ENCODE measurements around the gene ESAM.
"Not testable (repeated sequence)": the region's sequence is repeated elsewhere in the genome, so short reads cannot be mapped to it uniquely, and the experiment has no call there.

ESAM gene

DNA sequence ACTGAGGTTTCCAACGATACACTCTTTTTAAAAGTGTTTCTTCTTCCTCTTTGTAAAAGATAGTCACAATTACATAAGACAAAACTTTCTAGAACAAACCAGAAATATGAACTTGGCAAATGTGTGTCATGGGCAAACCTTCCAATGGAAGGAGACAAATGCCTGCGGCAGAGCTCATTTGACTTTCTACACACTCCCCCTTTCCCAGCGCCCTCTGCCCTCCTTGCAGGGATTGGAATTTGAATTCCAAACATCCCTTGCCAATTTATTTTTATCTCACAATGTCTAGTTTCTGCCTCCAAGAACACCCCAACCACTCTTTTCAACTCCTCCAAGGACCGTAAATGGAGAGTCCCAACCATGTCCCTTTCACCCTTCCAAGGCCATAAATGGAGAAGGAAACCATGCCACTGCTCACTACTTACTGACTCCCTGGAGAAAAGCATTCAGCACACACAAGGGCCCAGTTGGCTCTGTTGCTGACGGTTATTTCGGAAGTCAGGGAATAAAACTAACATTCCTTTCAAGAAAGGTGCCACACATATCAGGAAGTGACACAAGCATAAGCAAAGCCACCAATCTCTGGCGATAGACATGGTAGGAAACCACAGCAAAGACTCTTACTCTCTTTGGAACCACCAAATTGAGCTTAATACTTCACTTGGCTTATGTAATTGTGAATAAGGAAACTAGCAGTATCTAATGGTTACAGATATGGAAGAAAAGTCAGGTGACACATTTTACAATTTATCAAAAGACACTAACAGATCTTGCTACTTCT, 15.0 kb upstream of the ESAM start:
- DNase-seq (ENCODE audit: low read depth in 2 of 2, low spot score in 1 of 2): no peak

DNA sequence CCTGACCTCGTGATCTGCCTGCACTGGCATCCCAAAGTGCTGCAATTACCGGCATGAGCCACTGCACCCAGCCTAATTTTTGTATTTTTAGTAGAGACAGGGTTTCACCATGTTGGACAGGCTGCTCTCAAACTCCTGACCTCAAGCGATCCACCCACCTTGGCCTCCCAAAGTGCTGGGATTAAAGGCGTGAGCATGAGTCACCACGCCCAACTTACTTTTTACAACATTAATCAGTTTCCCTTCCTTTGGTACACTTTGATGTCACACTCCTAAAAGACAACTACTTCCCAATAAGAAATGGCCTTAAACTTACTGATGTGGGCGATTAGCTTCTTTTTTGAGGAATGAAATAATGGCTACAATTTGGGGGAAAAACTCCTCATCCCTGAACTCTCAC, 8.9 kb upstream of the ESAM start:
- not testable (repeated sequence) for DNase-seq (ENCODE audit: low read depth in 2 of 2, low spot score in 1 of 2)

DNA sequence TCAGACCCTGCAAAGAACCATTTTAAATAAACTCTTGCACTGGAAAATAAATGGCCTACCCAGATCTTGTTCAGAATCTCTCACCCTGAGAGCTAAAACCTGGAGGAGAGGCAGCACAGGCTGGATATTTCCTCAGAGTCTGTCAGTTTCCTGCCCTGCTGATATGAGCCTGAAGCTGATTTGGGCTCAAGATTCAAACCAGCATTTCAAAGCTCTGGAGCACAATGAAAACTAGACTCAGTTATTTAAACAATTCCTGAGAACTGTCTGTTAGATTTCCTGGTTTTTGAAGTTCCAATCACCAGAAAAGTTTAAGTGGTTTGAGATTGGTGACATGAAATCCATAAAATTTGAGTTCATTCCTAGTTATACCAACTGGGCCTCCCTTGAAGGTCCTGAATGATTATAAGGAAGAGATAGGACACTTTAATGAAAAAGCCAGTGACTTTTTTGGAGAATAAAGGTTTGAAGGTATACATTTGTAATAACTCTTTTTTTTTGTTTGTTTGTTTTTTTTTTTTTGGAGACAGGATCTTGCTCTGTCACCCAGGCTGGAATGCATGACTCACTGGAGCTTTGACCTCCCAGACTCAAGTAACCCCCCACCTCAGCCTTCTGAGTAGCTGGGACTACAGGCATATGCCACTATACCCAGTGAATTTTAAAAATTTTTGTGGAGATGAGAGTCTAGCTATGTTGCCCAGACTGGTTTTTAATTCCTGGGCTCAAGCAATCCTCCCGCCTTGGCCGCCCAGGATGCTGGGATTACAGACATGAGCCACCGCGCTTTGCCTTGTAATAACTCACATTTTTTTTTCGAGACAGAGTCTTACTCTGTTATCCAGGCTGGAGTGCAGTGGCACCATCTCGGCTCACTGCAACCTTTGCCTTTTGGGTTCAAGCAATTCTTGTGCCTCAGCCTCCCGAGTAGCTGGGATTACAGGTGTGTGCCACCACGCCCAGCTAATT, 8.0 kb upstream of the ESAM start:
- DNase-seq (ENCODE audit: low read depth in 2 of 2, low spot score in 1 of 2): no peak

DNA sequence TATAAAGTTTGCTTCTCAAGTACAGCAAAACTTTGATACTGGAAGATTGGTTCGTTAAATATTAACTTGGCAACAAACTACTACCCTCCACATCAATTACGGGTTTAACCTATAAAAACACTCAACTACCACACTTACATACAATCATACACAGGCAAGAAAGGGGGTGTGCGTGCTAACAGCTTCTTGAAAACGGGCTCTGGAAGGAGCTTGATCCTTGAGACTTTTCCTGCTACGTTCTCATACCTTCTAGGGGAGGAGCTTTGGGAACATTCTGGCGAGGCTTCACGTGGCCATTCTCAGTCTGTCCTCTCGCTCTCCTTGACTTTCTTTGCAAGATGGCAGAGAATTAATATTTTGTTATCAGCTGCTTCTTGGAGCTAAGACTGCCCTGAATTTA, 6.8 kb upstream of the ESAM start:
- DNase-seq (ENCODE audit: low read depth in 2 of 2, low spot score in 1 of 2): no peak

DNA sequence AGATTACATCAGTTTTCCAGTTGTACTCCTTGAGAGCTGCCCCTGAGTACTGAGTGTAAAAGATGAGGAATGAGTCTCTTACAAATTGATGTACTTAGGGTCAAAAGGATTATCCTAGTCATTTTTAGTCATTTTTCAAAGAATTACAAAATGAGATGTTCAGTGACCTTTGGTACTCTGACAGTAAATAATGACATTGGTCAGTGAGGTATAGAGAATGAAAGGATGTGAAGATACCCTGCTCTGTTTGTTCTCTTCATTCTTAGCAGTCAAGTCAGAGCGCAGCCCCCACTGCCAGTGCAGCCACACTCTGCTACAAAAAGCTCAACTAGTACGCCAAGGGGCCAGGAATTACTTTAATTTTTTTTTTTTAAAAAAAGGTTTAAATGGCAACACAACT, 4.1 kb upstream of the ESAM start:
- DNase-seq (ENCODE audit: low read depth in 2 of 2, low spot score in 1 of 2): no peak

DNA sequence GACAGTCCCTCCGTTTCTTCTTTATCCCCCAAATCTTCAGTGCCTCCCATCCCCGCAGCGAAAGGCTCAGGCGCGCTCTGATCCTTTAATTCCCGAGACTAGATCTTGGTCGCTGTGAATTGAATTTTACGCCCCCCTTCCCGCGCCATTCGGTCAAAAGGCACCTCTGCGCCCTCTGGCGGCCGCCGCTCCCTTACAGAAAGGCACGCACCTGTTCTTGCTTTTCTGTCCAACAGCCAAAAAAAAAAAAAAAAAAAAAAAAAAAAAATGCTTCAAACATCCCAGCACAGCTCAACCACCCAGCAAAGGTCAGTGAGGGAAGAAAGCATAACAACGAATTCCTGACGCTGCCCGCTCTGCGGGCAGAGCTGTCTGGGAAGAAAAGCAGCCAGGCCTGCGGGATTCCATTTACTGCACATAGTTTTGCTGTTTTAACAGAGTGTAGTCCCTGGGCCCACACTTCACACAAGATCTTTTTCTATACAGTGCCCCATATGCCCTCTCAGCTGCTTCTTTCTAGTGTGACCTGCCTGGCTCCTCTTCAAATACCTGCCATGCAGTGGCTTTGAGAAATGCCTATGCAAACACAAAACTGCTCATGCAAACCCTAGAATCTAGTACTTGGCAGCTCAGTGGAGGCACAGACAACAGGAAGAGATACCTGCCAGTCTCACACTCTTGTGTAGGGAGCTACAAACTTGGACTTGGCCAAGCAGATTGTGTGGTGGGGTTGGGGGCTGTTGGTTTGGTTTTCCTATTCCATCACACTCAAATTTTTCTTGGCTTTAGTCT, 1.3 kb upstream of the ESAM start:
- DNase-seq (ENCODE audit: low read depth in 2 of 2, low spot score in 1 of 2): peak; percentile 82 to 85

DNA sequence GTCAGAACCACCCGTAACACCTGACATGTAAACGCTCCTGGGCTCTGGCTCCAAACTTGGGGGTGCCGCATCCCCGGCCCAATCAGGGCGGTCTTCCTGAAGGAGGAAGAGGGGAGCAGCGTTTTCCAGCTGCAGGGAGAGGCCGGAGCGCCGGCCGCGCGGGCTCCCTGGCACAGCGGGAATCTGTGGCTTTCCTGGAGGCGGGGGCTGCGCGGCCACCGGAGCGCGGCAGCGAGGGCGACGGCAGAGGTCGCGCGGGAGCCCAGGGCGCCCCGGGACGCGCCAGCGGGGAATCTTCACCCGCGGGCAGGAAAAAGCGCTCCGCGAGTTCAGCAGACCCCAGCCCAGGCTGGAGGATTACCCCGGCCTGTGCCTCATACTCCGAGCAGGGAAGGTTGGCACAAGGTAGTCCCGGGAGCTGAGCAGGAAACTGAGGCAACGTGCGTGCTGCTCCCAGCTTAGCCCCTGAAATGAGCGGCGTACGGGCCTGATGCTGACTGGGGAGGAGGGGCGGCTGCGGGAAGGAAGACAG, 600 bp upstream of the ESAM start:
- DNase-seq (ENCODE audit: low read depth in 2 of 2, low spot score in 1 of 2): no peak

DNA sequence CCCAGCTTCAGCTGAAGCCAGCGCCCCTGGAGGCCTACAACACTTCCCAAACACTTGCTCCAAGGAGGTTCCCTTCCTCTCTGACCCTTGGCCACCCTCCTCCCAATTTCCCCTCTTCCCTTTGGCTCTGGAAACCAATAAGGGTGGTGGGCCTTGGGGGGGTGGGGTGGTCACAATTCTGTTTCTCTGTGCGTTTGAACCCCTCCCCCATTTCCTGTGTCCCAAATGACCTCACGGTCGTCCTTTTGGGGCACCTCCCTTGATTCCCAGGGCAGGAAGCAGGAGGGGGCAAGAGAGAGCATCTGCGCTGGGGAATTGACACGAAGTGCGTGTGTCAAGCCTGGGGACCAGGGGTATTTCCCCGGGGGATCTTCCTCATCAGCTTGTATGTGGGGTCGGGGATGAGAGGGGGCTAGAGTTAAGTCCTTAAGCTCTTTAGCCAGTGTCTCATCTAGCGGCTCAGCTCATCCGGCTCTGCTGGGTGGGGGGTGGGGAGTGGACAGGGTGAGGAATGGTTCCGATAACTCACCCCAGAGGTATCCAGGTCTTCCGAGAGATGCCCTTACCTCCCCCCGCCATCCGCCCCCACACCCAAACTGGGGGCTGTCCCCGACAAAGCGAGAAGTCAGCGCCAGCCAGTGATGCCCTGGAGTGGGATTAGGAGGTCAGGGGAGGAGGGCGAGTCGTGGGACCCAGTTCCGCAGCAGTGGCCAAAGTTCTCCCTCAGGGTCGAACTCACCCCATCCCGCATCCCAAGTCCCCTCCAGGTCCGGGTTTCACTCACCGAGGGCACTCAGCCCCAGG, 587 bp downstream of the ESAM start:
- DNase-seq (ENCODE audit: low read depth in 2 of 2, low spot score in 1 of 2): no peak

DNA sequence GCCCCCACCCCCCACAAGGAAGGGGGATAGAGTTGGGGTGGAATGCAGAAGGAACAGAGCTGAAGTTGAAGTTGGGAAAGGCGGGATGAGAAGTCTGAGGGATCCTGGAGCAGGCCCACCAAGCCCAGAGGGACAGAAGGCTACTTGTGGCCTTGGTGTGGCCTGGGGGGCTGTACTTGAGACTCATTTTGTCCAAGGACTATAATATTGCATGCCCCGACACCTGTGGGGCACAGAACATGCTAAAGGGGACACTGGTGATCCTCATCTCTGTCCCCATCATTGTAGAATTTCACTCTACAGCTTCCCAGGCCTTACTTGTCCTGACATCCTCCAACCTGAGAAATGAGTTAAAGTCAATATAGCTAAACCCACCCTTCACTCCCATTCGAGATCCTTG, 1.3 kb downstream of the ESAM start:
- no peak for DNase-seq (ENCODE audit: low read depth in 2 of 2, low spot score in 1 of 2)

DNA sequence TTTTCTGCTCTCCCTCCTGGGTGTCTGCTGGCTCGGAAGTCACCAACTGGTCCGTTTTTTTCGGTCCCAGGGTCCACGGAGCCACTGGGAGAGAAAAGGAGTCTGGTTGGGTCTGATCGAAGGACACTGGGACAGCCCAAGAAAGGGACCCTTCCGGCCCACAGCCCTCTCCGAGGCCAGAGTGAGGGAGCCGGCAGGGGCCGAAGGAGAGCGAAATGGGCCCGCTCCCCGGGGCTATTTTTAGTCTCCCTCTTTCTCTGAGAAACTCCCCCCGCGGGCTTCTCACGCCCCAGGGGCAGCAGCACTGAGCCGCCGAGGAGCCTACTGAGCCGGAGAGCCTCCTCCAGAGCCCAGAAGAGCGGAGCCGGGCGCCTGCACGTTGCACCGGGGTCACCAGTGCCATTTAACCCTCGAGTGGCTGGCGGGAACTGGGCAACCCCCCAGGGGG, 1.9 kb downstream of the ESAM start:
- DNase-seq (ENCODE audit: low read depth in 2 of 2, low spot score in 1 of 2): no peak

DNA sequence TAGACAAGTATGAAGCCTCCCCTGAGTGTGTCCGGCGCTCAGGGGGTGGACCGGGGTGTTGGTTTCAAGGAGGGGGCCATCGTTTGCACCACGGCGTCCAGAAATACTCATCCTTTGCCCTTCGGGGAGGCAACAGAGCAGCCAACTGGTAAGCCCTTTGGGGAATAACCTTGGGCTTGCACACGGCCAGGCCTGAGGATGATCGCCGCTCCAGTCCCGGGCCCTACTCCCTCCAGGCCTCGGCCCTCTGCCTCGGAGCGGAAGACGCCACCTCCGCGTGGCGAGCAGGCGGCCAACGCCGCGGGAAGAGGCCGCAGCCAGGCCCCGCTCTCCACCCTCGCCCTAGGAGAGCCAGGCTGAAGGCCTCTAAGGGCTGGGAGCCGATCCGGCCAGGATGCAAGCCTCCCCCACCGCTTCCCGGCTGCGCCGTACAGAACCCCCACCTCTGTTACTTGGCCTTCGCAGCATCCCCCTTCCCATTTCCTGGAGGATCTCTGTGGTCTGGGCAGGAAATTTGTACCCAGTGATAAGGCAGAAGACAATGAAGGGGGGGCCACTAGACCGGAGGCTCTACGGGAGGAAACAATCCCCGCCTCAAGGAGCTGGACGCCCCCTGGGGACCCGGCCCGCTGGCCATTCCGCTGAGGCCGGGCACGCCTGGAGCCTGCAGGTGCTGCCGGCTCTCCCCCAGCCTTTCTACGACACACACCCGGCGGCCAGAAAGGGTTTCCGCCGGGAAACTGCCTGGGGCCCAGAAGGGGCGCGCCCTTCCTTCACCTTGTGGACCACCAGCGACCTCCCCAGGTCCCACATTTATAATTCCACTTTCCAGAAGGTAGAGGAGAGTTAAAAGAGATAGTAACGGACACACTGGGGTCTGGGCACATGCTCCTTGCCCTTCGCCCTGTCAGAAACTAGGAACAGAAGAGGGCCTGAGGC, 2.6 kb downstream of the ESAM start:
- DNase-seq (ENCODE audit: low read depth in 2 of 2, low spot score in 1 of 2): no peak

DNA sequence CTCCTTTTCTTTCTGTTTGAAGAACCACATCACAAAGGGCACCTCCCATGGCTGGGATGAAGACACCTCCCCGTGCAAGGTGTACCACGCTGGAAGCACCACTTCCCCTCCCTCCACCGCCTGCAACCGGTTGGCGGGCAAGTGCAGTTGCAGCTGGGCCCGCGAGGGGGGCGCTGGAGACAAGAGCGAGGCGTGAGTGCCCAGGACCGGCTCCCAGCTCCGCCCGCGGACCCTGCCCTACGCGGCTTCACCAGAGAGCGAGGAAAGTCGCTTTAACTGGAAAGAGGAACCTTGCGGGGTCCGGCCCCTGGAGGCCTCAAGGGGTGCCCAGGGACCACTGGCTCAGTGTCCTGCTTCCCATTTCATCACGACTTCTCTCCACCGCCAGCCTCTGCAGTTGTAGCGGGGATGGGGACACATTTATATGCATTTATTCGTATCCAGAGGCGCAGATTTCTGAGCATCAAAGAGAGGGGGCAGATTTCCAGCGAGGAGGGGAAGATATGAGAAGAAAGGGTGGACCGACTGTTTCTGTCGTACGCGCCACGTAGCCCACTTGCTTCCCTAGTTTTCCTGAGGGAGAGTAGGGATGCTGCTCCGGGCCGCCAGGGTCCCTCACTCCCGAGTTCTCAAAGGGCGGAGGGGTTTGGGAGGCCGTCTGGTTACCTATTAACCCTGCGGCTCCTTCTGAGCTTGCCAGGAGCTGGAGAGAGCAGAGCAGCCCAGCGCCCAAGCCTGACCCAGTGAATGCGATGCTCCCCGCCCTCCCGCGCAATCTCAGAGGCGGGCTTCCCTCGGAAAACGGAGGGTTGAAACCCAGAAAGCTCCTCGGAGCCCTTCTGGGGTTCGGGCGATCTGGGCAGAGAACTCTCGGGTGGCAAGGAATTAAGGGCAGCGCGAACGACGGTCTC, 3.5 kb downstream of the ESAM start:
- no peak for DNase-seq (ENCODE audit: low read depth in 2 of 2, low spot score in 1 of 2)

DNA sequence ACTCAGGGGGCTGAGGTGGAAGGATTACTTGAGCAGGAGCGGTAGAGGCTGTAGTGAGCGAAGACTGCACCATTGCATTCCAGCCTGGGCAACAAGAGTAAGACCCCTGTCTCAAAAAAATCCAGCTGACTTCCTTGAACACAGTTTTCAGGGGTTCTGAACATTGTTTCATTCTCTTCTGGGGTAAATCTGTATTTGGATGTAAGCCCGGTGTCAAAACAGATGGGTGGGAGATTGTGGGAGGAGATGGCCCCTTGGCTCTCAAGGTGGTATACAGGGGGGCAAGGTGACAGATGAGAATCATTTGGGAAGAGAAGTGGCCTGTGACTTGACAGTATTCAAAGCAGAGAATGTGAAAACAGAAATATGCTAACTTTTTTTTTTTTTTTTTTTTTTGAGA, 4.8 kb downstream of the ESAM start:
- no peak for DNase-seq (ENCODE audit: low read depth in 2 of 2, low spot score in 1 of 2)

DNA sequence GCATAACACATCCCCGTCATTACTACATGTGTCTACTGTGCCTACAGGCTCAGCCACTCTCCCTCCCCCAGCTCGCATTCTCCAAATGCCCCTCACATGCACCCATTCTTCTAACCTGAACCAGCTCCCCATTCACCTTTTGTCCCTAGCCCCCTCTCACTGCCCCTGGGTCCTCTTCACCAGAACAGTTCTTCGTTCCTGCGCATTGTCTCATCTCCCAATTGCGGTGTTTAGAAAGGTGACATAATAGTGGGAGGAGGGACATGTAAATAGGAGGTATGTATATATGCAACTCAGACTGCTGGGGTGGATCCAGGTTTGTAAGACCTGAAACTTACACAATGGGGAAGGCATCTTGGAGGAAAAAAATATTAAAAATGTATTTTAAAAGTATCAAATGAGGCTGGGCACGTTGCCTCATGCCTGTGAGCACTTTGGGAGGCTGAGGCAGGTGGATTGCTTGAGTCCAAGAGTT, 5.3 kb downstream of the ESAM start:
- no peak for DNase-seq (ENCODE audit: low read depth in 2 of 2, low spot score in 1 of 2)

DNA sequence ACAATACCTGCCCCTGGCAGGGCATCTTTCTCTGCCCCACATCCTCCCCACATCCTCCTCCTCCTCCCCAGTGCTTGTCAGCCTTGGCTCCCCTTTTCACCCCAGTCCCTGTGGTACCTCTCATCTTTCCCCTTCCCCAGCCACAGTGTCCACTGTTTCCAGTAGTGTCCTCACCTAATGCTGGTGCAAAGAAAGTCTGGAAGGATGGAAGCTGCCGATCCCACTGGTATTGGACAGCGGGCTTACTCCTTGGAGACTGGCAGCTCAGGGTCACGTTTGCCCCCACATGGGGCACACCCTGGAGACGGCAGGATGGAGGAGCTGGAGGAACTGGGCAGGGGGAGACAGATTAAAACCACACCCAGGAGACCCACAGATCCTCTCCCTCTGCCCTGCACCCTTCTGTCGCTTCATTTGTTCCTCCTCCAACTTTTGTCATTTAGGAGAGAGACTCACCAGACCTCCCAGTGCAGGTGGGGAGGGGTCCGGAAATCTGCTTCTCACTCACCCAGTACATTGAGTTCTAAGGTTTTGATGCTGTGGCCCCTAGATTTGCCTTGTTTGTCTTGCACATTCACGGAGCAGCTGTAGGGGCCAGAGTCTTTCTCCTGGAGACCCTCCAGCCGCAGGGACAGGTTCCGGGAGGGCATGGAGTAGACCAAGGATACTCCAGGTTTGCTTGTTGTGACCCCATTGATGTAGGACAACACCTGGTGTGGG, 5.9 kb downstream of the ESAM start:
- DNase-seq (ENCODE audit: low read depth in 2 of 2, low spot score in 1 of 2): no peak

DNA sequence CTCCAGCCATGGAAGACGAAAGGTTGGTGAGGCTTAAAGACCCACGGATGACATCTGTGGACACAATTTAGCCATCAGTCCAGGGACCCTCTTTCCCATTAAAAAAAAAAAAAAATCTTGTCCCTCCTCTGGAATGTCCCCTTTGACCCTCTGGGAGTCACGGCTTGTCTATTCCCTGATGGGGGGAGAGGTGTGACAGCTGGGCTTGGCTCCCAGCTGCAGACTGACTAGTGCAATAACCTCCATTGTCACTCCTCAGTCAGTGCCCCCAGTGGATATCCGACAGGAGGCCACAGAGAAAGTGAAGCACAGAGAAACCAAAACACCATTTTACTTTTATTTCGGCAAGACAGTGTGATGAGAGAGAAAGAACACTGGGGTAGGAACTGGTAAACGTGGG, 7.4 kb downstream of the ESAM start:
- DNase-seq (ENCODE audit: low read depth in 2 of 2, low spot score in 1 of 2): no peak

DNA sequence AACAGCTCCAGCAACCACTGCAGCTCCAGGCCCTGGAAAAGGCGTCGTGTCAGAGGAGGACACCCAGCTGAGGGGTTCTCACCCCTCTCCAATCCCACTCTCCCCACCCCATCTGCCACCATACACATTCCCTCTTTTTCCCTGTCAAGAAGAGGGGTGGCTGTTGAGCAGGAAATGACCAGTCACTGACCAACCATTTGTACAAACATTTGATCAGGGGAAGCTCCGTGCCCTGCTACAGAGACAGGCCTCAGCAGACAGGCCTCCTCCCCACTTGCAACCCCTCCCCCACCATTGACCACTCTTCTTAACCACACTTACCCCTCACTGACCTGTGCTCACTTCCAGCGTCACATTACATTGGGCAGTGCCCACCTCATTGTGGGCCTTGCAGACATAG, 7.8 kb downstream of the ESAM start:
- DNase-seq (ENCODE audit: low read depth in 2 of 2, low spot score in 1 of 2): no peak

Data from stimulated activated CD8-positive, alpha-beta memory T cell treated with anti-CD3 and anti-CD28 coated beads, Interleukin-4, amount 100 ng/mL, for 1 hour (primary cell).